HG02884 (cell line): ENCODE results near the gene CLCA2.
A peak's percentile ranks its signal among the peaks of the same experiment; 100 is the strongest.

ENCODE experiments used
- ATAC-seq: cut with Tn5 transposase; IDR thresholded peaks from one replicate; pipeline ENCODE4 v1.9.1; 2021; ENCODE audit warnings: mild to moderate bottlenecking, moderate library complexity; ENCODE audit not compliant: unreplicated experiment

CLCA2 gene, protein sequence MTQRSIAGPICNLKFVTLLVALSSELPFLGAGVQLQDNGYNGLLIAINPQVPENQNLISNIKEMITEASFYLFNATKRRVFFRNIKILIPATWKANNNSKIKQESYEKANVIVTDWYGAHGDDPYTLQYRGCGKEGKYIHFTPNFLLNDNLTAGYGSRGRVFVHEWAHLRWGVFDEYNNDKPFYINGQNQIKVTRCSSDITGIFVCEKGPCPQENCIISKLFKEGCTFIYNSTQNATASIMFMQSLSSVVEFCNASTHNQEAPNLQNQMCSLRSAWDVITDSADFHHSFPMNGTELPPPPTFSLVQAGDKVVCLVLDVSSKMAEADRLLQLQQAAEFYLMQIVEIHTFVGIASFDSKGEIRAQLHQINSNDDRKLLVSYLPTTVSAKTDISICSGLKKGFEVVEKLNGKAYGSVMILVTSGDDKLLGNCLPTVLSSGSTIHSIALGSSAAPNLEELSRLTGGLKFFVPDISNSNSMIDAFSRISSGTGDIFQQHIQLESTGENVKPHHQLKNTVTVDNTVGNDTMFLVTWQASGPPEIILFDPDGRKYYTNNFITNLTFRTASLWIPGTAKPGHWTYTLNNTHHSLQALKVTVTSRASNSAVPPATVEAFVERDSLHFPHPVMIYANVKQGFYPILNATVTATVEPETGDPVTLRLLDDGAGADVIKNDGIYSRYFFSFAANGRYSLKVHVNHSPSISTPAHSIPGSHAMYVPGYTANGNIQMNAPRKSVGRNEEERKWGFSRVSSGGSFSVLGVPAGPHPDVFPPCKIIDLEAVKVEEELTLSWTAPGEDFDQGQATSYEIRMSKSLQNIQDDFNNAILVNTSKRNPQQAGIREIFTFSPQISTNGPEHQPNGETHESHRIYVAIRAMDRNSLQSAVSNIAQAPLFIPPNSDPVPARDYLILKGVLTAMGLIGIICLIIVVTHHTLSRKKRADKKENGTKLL

DNA sequence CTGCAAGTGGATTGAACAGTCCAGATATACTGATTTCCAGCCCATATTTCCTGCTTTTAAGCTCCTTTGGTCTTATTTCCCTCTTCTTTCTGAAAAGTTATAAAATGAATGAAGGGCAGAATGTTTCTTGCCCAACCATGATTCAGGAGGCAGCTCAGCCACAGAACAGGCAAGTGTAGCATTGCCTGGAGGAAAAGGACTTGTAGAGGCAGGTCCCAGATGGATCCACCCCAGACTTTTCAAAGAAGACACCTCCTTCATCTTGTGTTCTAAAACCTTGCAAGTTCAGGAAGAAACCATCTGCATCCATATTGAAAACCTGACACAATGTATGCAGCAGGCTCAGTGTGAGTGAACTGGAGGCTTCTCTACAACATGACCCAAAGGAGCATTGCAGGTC is at the start of gene CLCA2:
Gene CLCA2, plus strand, starts transcription at position 299 of the 400 bp plus-strand sequence. Its CDS starts 77 bp downstream, at position 376.
- ATAC-seq: no peak

DNA sequence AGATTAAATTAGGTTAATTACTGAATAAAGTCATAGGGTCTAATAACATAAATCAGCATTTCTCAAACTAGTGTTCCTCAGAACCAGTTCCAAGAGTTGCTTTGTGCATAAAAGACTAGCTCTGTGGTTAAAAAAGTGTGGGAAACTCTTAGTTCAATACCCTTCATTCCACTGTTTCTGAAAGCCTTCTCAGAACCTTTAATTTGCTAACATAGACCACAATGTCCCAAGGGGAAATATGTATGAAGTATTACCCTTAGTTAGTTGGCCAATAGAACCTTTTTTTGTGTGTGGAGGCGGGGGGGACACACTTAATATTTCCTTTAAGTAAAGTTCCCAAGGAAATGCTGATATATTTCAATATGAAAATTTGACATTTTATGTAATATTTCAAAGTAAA is 48.3 kb upstream of the CLCA2 start:
- no peak for ATAC-seq

DNA sequence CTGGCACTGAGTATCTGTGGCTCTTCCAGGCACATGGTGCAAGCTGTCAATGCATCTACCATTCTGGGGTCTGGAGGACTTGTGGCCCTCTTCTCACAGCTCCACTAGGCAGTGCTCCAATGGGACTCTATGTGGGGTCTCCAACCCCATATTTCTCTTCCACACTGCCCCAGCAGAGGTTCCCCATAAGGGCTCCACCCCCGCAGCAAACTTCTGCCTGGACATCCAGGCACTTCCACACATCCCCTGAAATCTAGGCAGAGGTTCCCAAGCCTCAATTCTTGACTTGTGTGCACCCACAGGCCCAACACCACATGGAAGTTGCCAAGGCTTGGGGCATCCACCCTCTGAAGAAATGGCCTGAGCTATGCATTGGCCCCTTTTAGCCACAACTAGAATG is 46.6 kb upstream of the CLCA2 start:
- no peak for ATAC-seq

DNA sequence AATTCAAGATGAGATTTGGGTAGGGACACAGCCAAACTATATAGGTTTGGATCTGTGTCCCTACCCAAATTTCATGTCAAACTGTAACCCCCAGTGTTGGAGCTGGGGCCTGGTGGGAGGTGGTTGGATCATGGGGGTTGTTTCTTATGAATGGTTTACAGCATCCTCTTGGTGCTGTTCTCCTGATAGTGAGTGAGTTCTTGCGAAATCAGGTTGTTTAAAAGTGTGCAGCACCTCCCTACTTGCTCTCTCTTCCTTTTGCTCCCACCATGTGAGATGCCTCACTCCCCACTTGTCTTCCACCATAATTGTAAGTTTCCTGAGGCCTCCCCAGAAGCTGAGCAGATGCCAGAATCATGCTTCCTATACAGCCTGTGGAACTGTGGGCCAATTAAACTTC is 45.2 kb upstream of the CLCA2 start:
- no peak for ATAC-seq

- peak; percentile 75 for ATAC-seq
Observed at GRCh38 chr1:86380257-86380861, 43.6 kb upstream of the CLCA2 start.

GRCh38 chr1:86381223-86381622 is 42.7 kb upstream of the CLCA2 start:
- no peak for ATAC-seq

DNA sequence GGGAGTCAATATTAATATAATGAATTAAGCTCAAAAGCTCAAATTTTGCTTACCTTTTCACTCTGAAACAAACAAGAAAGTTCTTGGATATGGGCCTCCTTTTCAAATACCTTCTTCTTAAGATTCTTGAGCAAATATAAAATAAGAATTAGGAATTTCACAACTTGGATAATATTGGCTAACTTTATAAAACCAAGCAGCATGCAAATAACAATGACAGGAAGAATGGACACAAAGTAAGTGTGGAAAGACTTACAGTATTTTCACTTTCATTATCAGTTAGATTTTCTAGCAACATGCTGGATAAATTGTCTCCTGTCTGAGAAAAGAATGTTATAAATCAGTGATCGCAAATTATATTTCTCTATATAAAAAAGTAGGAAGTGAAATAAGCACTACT is 41.1 kb upstream of the CLCA2 start:
- peak; percentile 62 for ATAC-seq

DNA sequence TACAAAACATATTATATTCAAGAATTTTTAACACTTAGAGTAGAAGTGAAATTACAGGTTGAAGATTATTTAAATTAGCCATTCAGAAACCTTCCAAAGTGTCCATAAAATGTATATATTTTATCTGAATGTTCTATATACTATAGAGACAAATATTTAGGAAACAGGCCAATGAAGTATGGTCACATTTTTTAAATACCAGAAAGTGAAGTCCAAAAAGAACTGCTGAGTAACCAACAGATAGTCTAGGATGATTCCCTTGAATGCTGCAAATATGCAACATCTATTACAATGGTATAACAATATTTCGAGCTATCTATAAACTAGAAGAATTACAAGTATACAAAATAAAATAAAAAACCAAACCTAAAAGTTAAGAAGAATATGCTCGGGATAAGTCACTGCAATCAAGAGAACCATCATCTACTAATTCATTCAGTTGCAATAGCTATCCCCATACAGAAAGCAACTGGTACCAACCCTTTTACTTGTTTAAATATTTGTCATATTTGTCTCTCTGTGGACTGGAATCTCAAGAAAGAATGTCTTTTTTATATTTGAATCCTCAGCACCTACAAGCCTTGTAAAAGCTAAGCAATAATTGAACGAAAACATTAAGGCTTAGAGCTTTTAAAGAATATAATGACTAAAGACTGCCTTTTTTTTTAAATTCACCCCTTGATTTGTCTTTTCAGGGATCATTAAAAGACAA is 35.9 kb upstream of the CLCA2 start:
- no peak for ATAC-seq

GRCh38 chr1:86388777-86389176 is 35.2 kb upstream of the CLCA2 start:
- ATAC-seq: no peak

DNA sequence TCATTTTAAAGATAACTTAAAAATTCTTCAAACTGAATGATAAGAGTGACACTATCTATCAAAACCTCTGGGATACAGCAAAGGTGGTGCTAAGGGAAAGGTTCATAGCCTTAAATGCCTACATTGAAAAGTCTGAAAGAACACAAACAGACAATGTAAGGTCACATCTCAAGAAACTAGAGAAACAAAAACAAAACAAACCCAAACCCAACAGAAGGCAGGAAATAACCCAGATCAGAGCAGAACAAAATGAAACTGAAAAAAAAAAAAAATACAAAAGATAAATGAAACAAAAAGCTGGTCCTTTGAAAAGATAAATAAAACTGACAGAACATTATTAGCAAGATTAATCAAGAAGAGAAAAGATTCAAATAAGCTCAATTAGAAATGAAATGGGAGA is 34.7 kb upstream of the CLCA2 start:
- ATAC-seq: peak; percentile 89

GRCh38 chr1:86394416-86394815 is 29.6 kb upstream of the CLCA2 start:
- ATAC-seq: no peak

DNA sequence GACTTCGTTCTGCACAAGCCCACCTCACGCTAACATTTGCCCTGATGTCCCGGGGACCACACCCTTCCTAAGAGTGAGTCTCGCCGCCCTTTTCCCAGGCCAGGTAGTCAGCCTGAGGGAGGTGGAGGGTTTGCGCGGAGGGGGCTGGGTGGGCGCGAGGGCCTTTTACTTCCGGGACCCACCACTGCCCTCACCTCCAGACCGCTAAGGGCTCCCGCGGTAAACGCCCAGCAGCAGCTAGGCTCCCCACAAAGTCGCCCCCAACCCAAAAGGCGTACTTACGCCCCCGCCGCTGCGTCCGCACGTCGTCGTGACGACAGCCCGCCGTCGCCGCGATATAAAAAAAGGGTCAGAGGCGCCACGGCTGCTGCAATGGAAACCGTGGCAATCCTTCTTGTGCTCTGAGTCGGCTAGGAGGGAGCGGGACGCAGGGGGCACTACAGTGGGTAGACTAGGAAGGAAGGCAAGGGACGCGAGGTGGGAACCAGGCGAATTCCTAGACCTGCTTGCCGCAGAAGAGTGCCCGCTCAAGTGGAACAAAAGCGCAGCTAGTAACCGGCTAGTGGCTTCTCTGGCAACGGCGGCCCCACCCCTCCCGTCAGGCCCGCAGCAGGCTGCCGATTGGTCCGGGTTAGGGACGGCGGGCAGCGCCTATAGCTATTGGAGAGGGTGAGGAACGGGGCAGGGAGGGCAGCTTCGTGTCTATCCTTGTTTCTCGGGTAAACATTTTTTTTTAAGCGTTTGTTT is 28.0 kb upstream of the CLCA2 start, which contains the start of gene ODF2L:
Gene ODF2L, minus strand, starts transcription at position 573 of the 747 bp plus-strand sequence. CDS start 9,296 bp downstream, outside the sequence.
- ATAC-seq: peak; percentile 100

DNA sequence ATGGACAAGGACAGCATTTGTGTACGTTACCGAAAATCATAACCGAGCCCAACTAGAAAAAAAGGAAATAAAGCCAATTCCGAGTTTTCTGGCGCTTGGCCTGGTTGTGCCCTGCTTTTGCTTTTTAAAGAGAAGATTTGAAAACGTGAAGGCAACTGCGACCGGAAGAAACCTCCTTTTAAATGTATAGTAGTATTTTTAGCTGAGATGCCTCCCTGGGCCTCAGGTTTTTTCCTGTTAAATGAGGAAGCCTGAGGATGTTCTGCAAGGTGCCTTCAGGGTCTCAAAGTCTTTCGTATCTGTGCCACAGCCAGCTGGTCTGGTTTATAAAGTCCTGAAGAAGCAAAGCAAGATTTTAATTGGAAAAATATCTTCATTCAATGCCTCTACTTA is 27.5 kb upstream of the CLCA2 start:
- ATAC-seq: peak; percentile 23

GRCh38 chr1:86409416-86410021 is 14.5 kb upstream of the CLCA2 start:
- no peak for ATAC-seq

- ATAC-seq: no peak
Observed at GRCh38 chr1:86410879-86411278, 13.1 kb upstream of the CLCA2 start.

DNA sequence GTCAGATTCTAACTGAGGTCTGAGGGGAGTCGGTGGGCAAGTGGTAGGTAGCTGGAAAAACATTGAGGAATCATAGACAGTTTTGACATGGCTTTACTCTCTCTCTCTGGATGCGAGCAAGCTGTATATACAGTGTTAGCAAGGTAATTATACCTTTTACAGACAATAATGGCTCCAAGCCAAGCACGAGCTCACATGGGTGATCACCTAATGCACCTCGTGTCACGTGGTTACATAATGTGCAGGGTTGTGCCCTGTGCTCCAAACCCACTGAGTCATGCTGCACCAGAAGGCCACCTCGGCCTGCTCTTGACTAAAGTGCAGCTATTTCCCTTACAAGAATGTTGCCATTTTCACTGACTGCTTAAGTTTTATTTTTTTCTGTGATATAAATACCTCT is 7.6 kb upstream of the CLCA2 start:
- no peak for ATAC-seq

- ATAC-seq: peak; percentile 97
Observed at GRCh38 chr1:86419277-86419903, 4.6 kb upstream of the CLCA2 start.

DNA sequence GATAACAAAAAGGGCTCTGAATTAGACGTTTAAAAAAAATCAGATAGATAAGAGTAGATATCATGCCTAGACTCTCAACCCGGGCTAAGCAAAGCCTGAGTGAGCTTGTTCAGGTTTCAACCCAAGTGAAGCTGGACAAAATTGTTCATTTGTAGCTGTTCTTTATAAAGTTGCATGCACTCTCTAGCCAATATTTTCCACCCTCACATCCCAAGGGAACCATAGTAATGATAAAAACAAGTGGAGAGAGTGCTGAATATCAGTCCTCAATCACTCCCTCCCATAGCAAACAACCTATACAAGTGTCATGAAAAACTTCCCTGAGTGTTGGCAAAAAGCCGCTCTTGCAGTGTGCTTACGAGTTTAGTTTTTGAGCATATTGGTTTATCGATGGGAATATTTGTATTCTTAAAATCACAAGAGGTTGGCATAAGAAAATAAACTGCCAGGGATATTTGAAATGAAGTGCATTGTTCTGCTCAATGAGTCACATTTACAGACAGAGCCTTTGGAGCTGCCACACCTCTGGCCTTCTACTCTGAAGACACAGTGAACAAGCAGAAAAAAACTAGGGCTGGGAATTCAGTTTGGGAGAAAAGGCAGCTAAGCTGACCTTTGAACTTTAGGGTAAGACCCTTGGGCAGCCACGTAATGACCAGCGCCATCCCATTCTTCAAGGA is 2.2 kb upstream of the CLCA2 start:
- ATAC-seq: no peak
